Dedifferentiated amniotic fluid mesenchymal stem cell (primary cell): ENCODE results near the gene SSH2.
A peak's percentile ranks its signal among the peaks of the same experiment; 100 is the strongest.

Source experiments
- DNase-seq: peaks from one replicate; pipeline ENCODE4 v3.0.0-alpha.2; 2016; ENCODE audit errors: extremely low spot score

The SSH2 gene

GRCh38 chr17:29612404-29613280 lies 317.4 kb downstream of the SSH2 start:
- no peak for DNase-seq

DNA sequence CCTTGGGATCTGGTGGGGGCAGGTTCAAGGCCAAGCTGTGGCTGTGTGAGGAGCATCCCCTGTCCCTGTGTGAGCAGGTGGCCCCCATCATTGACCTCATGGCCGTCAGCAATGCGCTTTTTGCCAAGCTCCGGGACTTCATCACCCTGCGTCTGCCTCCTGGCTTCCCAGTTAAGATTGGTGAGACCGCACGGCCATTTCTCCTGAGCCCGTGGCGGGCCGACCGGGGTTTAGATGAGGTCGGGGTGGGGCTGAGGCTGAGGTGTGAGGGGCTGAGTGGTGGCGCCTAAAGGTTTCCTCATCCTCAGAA lies 318.0 kb downstream of the SSH2 start:
- no peak for DNase-seq

DNA sequence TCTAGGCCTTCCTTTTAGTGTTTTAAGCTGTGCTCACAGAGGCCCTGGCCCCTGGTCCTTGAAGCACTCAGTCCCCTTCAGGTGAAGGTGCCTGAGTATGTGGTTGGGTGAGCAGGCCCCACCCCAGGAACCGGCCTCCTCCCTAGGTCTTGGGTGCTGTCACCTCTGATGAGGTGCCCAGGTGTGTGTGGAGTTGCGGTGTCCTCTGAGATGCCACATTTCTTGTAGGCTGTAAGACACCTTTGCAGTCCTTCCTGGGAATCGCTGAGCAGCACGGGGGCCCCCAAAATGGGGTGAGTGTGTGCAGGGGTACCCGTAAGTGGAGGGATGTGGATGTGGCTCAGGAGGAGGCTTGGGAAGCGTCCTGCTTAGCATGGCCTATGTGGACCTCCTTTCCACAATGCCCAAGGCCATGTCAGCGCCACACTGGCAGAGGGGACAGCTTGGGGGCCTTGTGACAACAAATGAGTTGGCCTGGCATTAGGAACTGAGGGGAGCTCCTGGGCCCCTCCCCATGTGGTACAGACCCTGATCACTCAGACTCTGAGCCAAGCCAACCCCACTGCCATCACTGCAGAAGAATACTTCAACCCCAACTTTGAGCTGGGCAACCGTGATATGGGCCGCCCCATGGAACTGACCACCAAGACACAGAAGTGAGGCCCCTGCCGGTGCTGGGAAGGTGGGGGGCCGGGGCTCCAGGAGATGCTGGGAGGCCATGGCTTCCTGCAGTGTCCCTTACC lies 318.5 kb downstream of the SSH2 start:
- DNase-seq, result no peak

DNA sequence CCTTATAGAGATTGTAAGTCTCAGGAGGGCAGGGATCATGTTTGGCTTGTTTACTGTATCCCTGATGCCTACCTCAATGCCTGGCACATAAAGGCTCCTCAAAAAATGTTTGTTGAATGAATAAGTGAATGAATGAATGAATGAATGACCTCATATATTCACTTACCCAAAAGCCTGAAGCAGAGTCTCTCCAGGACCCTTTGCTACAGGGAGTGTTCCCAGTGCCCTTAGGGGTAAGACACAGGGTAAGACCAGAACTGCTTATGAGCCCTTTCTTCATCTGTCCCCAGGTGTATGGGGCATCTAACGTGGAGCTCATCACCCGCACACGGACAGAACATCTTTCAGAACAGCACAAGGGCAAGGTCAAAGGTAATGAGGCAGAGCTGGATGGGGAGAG lies 319.6 kb downstream of the SSH2 start:
- no peak for DNase-seq

DNA sequence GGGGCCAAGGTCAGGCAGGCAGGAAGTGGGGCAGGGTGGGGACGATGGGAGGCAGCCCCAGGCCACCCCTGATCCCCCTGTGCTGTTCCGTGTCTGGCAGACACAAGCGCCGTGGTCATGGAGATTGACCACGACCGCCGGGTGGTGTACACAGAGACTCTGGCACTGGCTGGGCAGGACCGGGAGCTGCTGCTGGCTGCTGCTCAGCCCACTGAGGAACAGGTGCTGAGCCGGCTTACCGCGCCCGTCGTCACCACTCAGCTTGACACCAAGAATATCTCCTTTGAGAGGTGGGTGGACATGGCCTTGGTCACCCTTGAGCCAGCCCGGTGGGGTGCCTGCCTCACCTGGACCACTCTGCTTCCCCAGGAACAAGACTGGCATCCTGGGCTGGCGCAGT lies 321.0 kb downstream of the SSH2 start:
- DNase-seq, result no peak

- no peak for DNase-seq
These were observed 322.4 kb downstream of the SSH2 start for GRCh38 chr17:29607557-29608195.

DNA sequence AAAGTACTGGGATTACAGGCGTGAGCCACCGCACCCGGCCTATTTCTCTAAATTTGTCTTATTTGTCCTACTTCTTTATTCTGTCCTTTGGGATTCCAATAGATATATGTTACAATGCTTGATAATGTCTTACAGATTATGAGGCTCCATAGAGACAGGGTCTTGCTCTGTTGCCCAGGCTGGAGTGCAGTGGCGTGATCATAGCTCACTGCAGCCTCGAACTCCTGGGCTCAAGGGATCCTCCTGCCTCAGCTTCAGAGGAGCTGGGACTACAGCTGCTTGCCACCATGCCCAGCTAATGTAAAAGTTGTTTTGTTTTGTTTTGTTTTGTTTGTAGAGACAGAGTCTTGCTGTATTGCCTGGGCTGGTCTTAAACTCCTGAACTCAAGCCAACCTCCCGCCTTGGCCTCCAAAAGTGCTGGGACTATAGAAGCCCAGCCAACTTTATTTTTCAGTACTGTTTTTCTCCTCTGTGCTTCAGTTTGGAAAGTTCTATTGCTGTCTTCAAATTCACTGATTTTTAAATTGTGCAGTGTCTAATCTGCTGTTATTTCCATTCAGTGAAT lies 326.8 kb downstream of the SSH2 start:
- no peak for DNase-seq

GRCh38 chr17:29597361-29598172 lies 332.5 kb downstream of the SSH2 start:
- DNase-seq, result no peak

DNA sequence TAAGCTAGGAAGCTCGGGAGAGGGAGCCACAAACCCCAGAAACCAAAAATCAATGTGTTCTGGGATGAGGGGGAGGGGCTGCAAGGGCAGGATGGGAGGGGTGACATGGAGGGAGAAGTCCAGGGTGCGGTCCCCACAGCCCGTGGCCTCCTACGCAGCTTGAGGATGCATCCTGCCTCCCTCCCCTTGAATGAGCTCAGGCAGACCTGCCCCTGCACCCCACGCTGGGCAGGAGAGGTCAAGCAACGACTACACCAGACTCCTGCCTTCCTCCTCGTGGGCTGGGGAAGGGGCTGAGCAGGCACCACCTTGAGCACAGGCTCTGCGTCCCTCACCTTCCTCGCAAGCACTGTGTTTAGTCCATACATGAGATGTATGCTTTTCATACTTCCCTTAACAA lies 333.2 kb downstream of the SSH2 start:
- DNase-seq, result no peak

- DNase-seq, result no peak
These were observed 333.9 kb downstream of the SSH2 start for GRCh38 chr17:29595943-29596774.

DNA sequence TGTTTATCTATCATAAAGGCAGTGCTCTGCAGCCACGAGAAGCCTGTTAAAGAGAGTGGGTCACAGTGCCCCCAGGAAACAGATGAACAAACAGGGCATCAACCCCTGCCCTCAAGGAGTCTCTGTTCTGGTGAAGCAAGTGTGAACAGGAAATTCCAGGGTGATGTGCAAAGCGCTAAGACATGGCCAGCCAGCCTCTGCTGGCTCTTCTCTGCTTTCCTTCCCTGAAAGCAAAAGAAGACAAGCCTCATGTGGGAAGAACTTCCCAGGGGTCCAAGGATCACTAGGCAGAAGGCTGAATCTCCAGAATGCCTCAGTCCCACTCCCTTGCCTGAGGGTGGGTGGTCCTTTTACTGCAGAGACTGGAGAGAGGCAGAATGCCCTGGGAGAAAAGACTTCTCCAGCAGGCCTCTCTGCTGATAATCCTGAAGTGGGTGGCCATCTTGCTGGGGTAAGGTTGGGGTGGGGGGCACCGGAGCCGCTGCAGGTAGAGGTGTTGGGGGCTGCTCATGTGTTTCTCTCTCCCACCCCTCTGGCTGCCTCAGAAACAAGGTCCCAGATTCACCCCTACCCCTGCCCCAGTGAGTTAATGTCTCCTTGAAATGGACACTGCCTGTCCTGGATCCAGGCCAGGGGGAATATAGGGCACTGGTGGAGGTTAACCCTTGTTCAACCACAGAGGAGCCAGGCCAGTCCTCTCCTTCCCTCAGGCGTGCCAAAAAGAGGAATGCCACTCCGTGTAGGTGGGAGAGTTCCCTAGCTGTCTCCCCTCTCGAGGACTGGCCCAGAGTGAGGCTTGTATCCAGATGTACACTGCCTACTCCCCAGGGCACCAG lies 334.7 kb downstream of the SSH2 start:
- no peak for DNase-seq

DNA sequence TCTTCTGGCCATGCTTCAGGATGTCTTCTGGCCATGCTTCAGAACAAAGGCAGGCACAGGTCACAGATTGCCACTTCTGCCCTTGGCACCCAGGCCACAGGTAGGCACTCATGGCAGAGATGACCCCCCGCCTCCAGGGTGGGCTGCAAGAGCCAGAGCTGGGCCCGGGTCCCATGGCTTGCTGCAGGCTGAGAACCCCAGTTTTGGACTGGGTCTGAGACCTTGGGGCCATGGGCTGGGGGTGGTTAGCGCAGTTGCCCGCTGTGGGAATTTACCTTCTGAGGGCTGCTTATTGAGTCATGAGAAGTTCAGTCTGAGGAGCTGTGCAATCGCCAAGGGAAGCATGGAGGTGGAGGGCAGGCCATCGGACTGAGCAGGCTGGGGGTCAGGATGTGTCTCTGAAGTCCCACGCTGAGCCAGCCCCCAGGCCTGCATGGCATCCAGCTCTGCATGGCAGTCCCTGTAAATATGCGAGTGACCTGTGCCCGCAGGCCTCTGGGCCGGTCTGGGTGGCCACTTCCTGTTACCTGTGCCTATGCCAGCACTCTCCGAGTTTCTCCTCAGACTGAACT lies 335.4 kb downstream of the SSH2 start:
- no peak for DNase-seq

- DNase-seq, result no peak
These were observed 336.2 kb downstream of the SSH2 start for GRCh38 chr17:29593591-29594518.

DNA sequence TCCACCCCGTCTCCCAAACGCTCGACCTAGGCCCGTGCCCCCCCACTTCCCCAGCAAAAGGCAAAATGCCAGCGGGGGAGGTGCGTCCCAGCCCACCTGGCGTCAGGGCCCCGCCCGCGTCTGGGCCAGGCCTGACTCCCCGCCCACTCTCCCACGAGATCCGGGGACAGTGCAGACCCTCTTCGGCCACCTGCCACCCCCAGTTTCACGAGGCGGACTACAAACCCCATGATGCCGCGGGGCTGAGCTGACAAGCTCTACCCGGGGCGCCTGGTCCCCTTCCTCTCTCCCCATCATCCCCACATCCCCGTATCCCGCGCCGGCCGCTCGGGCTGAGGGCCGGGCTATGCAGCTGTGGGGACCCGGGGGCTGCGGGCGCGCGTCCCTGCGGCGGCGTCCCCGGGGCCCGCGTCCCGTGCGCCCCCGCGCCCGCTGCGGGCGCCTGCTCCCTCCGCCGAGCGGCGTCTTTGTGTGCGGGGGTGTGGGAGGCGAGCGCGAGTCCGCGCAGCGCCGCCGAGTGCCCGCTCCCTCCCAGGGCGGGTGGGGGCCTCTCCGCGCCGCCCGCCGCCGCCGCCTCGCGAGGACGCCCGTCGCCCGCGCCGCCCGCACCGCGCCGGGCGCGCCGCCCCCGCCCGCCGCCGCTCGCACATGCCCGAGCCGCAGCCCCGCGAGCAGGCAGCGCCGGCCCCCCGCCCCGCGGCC lies 337.0 kb downstream of the SSH2 start, which contains the start of gene ANKRD13B:
ANKRD13B (plus strand) TSS at position 283 of the 702 bp plus-strand sequence. CDS start 490 bp downstream, outside the sequence.
- DNase-seq, result no peak

GRCh38 chr17:29591737-29592608 lies 338.1 kb downstream of the SSH2 start:
- DNase-seq, result peak; percentile 69

DNA sequence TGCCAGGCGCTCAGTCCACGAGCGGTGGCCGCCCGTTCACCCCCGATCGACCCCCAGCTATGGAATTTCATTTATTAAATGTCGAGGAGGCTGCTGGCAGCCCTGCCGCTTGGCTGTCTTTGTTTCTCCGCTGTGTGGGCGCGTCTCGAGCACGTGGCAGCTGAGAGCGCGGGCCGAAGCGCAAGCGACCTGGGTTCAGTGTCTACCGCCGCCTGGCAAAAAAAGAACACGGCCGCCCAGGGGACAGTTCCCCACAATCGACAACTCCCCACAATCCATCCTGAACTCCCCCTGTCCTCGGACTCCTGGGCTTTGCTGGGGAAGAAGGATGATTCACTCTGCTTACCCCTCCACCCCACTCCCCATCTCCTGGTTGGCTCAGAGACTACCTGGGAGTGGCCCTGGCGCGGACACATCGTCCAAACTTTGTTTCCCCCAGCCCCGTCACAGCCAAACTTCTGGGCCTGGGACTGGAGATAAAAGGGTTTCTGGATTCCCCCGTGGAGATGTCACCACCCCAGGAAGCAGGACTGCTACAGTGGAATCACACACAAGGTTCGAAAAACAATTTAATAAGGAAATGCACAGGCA lies 338.8 kb downstream of the SSH2 start:
- peak; percentile 41 for DNase-seq
